ENCODE measurements around the gene EML4.
A peak's percentile ranks its signal among the peaks of the same experiment; 100 is the strongest.

EML4 gene

DNA sequence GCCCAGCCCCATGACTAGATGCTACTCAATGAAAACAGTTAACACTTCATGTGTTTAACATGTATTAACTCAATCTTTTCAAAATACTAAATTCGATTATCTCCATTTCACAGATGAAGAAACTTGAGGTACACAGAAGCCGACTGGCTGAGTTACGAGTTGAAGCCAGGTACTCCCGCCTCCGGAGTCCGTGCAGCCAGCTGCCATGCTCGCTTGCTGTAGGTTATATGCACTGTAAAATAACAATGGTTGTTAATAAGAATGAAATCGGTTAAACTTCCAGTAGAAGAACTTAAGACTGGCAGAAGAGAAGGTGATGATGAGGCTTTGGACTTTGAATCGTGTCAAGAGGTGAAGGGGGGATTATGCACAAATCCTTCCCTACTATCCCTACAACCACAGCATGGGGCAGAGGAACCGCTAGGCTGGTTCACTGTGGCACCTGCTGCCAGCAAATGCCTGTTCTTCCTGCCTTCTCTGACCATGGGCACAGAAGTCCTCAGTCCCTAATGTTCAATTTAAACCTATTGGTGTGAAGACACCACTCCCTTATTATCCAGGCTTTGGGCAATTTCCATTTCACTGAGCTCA, 166.5 kb downstream of the EML4 start:
- no peak overlapping the region for H3K4me3 ChIP-seq (replicated peaks in 1 of 2; ENCODE audit: low read depth in 2 of 2, low read length in 2 of 2)
- no peak for DNase-seq (ENCODE audit: low read depth in 2 of 2)
- TF ChIP-seq, protein P1, sequence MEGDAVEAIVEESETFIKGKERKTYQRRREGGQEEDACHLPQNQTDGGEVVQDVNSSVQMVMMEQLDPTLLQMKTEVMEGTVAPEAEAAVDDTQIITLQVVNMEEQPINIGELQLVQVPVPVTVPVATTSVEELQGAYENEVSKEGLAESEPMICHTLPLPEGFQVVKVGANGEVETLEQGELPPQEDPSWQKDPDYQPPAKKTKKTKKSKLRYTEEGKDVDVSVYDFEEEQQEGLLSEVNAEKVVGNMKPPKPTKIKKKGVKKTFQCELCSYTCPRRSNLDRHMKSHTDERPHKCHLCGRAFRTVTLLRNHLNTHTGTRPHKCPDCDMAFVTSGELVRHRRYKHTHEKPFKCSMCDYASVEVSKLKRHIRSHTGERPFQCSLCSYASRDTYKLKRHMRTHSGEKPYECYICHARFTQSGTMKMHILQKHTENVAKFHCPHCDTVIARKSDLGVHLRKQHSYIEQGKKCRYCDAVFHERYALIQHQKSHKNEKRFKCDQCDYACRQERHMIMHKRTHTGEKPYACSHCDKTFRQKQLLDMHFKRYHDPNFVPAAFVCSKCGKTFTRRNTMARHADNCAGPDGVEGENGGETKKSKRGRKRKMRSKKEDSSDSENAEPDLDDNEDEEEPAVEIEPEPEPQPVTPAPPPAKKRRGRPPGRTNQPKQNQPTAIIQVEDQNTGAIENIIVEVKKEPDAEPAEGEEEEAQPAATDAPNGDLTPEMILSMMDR (IDR thresholded peaks at IDR 0.05; ENCODE audit: low read depth, low read length), result no peak

GRCh38 chr2:42336361-42336965, 167.3 kb downstream of the EML4 start:
- TF ChIP-seq, protein P1 (IDR thresholded peaks at IDR 0.05; ENCODE audit: low read depth, low read length), result no peak
- no peak for DNase-seq (ENCODE audit: low read depth in 2 of 2)
- H3K4me3 ChIP-seq (replicated peaks in 1 of 2; ENCODE audit: low read depth in 2 of 2, low read length in 2 of 2), result no peak overlapping the region

GRCh38 chr2:42337356-42337820, 168.2 kb downstream of the EML4 start:
- DNase-seq (ENCODE audit: low read depth in 2 of 2), result no peak
- TF ChIP-seq, protein P1 (IDR thresholded peaks at IDR 0.05; ENCODE audit: low read depth, low read length), result peak; percentile 15
- no peak overlapping the region for H3K4me3 ChIP-seq (replicated peaks in 1 of 2; ENCODE audit: low read depth in 2 of 2, low read length in 2 of 2)

DNA sequence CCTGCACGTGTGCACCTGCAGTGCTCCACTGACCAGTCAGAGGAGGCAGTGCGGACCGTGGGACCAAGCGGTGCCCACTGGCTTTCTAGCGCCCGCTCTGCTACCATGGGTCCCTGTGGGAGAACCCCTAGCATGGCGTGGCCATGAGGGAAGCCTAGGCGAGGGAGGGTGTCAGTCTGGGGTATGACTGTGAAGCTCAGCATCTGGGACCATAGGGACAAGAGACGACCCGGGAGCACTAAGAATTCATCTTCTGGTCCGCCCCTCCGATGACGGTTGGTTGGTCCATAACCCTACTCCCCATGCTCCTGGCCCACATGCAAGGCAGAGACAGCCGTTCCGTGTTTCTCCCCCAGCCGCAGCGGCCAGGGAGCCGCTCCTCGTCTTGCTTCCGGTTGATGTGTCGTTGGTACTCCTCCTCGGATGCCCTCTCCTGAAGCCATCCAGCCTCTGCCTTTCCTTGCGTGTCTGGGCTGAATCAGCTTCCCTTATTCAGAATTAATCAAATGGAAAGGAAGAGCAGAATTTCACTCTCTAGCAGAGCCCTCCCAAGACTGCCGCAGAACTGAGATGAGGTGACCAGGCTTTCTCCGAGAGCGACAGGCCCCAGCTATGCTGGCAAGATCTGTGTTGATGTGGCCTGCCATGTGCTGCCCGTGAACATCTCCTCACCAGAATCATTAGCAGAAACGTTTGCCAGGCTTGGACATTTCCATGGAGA, 168.9 kb downstream of the EML4 start:
- no peak for DNase-seq (ENCODE audit: low read depth in 2 of 2)
- TF ChIP-seq, protein P1 (IDR thresholded peaks at IDR 0.05; ENCODE audit: low read depth, low read length), result no peak
- no peak overlapping the region for H3K4me3 ChIP-seq (replicated peaks in 1 of 2; ENCODE audit: low read depth in 2 of 2, low read length in 2 of 2)

GRCh38 chr2:42338567-42339190, 169.5 kb downstream of the EML4 start:
- no peak overlapping the region for H3K4me3 ChIP-seq (replicated peaks in 1 of 2; ENCODE audit: low read depth in 2 of 2, low read length in 2 of 2)
- TF ChIP-seq, protein P1 (IDR thresholded peaks at IDR 0.05; ENCODE audit: low read depth, low read length), result no peak
- DNase-seq (ENCODE audit: low read depth in 2 of 2), result no peak

- TF ChIP-seq, protein P1 (IDR thresholded peaks at IDR 0.05; ENCODE audit: low read depth, low read length), result no peak
- no peak overlapping the region for H3K4me3 ChIP-seq (replicated peaks in 1 of 2; ENCODE audit: low read depth in 2 of 2, low read length in 2 of 2)
- no peak for DNase-seq (ENCODE audit: low read depth in 2 of 2)
These were observed 170.2 kb downstream of the EML4 start for GRCh38 chr2:42339191-42339912.
